Body of pancreas (tissue), 4 donors: ENCODE data around the gene KBTBD12.

Experiments used
- POLR2A ChIP-seq, 3 donors: fragments of 450-650 bp; IDR thresholded peaks; one replicate each; pipeline ENCODE4 v1.6.1; 2016; ENCODE audit warnings: antibody characterized with exemption in 3 of 3, mild to moderate bottlenecking in 2 of 3
- TF ChIP-seq, protein P1 (sequence below), 7 experiments: fragments of 450-650 bp in 4 of 7; fragments of 200-600 bp in 3 of 7; sonication (generic) in 3 of 7; IDR thresholded peaks; one replicate each; pipeline ENCODE4 v1.5.1; 2016 to 2019; ENCODE audit warnings: antibody characterized with exemption in 7 of 7

GRCh38 chr3:127909646-127910045 lies 5.4 kb upstream of the KBTBD12 start:
- TF ChIP-seq, protein P1, sequence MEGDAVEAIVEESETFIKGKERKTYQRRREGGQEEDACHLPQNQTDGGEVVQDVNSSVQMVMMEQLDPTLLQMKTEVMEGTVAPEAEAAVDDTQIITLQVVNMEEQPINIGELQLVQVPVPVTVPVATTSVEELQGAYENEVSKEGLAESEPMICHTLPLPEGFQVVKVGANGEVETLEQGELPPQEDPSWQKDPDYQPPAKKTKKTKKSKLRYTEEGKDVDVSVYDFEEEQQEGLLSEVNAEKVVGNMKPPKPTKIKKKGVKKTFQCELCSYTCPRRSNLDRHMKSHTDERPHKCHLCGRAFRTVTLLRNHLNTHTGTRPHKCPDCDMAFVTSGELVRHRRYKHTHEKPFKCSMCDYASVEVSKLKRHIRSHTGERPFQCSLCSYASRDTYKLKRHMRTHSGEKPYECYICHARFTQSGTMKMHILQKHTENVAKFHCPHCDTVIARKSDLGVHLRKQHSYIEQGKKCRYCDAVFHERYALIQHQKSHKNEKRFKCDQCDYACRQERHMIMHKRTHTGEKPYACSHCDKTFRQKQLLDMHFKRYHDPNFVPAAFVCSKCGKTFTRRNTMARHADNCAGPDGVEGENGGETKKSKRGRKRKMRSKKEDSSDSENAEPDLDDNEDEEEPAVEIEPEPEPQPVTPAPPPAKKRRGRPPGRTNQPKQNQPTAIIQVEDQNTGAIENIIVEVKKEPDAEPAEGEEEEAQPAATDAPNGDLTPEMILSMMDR (IDR thresholded peaks at IDR 0.05) = no peak
- TF ChIP-seq POLR2A (IDR thresholded peaks at IDR 0.05) = no peak
